Measurements from ENCODE around the gene FGFR2.

The FGFR2 gene

GRCh38 chr10:121511460-121511859, 86.8 kb downstream of the FGFR2 start:
- no peak for TF ChIP-seq CTCF (IDR thresholded peaks at IDR 0.05; ENCODE audit: low read depth, low read length, missing control alignments)
- H3K4me3 ChIP-seq (replicated peaks; ENCODE audit: low read depth, low read length) = no peak overlapping the region
- no peak for DNase-seq (ENCODE audit: extremely low read depth, low read depth)

- DNase-seq (ENCODE audit: extremely low read depth, low read depth) = no peak
- H3K4me3 ChIP-seq (replicated peaks; ENCODE audit: low read depth, low read length) = no peak overlapping the region
- TF ChIP-seq CTCF (IDR thresholded peaks at IDR 0.05; ENCODE audit: low read depth, low read length, missing control alignments) = no peak
Measured at GRCh38 chr10:121510201-121510771, 88.0 kb downstream of the FGFR2 start.

DNA sequence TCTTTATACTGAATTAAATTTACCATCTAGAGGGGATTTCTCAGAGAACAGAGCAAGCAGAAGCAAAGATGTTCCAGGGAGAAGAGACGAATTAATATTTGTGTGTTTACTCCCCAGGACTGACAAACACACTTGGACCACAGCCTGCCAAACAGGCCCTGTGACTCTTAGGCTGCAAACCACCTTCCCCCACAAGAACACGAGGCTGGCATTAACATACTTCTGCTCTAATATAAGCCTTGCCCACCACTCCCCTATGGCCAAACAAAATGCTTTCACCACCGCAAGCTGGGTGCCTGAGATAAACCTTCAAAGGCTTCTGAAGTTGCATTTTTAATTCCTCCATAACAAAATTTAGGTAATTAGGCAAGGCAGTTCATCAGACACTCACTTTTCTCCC, 88.4 kb downstream of the FGFR2 start:
- no peak for DNase-seq (ENCODE audit: extremely low read depth, low read depth)
- no peak overlapping the region for H3K4me3 ChIP-seq (replicated peaks; ENCODE audit: low read depth, low read length)
- TF ChIP-seq CTCF (IDR thresholded peaks at IDR 0.05; ENCODE audit: low read depth, low read length, missing control alignments) = no peak

GRCh38 chr10:121509112-121509511, 89.1 kb downstream of the FGFR2 start:
- no peak for DNase-seq (ENCODE audit: extremely low read depth, low read depth)
- no peak overlapping the region for H3K4me3 ChIP-seq (replicated peaks; ENCODE audit: low read depth, low read length)
- no peak for TF ChIP-seq CTCF (IDR thresholded peaks at IDR 0.05; ENCODE audit: low read depth, low read length, missing control alignments)

DNA sequence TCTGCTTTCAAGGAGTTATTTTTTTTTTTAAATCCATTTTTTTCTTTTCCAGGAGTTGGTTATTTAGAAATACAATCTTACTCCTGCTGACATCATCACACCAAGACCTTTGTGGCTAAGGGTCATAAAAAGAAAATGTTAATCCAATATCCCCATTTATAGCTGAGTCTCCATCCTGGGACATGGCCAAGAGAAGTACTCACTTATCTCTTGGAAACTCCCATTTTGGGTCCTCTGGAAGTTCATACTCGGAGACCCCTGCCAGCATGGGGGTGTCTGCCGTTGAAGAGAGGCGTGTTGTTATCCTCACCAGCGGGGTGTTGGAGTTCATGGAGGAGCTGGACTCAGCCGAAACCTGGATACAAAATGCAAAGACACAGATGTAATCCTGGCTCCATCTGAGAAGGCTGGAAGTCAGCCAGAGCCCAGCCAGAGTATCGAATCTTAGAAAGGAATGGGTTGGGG, 94.6 kb downstream of the FGFR2 start:
- no peak for TF ChIP-seq CTCF (IDR thresholded peaks at IDR 0.05; ENCODE audit: low read depth, low read length, missing control alignments)
- H3K4me3 ChIP-seq (replicated peaks; ENCODE audit: low read depth, low read length) = no peak overlapping the region
- no peak for DNase-seq (ENCODE audit: extremely low read depth, low read depth)

DNA sequence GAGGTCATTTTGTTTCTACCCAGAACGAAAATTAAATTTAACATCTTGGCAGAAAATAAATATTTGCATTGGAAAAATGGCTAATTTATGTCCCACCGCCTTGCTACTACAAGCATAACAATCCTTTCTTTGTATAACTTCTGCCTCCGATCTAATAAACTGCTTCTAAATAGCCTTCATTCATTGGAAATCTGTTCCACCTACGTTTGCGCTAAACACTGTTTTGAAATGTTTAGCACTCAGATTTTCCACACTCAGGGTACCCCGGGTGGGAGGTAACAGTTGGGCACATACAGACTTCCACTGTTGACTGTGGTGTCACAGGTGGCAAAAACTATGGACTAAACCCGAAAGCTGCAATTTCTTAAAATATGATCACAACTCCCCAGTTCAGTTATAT, 96.4 kb downstream of the FGFR2 start:
- DNase-seq (ENCODE audit: extremely low read depth, low read depth) = no peak
- TF ChIP-seq CTCF (IDR thresholded peaks at IDR 0.05; ENCODE audit: low read depth, low read length, missing control alignments) = no peak
- H3K4me3 ChIP-seq (replicated peaks; ENCODE audit: low read depth, low read length) = no peak overlapping the region
